Measurements from ENCODE around the gene DNAH6. TPM values are rescaled to one million over a fixed set of nuclear protein-coding genes. Genes with fewer than 3 reads are reported as not detected.

DNAH6 gene
- total RNA-seq, 1 donor from 2014 or later: 0.52 TPM

- TF ChIP-seq, protein P1, sequence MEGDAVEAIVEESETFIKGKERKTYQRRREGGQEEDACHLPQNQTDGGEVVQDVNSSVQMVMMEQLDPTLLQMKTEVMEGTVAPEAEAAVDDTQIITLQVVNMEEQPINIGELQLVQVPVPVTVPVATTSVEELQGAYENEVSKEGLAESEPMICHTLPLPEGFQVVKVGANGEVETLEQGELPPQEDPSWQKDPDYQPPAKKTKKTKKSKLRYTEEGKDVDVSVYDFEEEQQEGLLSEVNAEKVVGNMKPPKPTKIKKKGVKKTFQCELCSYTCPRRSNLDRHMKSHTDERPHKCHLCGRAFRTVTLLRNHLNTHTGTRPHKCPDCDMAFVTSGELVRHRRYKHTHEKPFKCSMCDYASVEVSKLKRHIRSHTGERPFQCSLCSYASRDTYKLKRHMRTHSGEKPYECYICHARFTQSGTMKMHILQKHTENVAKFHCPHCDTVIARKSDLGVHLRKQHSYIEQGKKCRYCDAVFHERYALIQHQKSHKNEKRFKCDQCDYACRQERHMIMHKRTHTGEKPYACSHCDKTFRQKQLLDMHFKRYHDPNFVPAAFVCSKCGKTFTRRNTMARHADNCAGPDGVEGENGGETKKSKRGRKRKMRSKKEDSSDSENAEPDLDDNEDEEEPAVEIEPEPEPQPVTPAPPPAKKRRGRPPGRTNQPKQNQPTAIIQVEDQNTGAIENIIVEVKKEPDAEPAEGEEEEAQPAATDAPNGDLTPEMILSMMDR (conservative IDR thresholded peaks at IDR 0.05; ENCODE audit: low read depth, low read length): no peak
- no peak for DNase-seq (ENCODE audit: low read depth)
These were observed 284.0 kb downstream of the DNAH6 start for GRCh38 chr2:84800194-84800805.

DNA sequence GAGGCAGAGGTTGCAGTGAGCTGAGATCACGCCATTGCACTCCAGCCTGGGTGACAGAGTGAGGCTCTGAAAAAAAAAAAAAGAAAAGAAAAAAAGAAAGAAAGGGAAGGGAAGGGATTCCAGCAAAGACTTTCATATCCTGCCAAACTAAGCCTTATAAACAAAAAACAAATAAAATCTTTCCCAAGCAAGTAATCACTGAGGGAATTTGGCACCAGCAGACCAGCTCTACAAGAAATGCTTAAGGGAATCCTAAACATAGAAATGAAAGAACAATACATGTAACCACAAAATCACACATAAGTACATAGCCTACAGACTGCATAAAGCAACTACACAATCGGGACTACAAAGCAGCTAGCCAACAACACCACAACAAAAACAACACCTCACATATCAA lies 285.5 kb downstream of the DNAH6 start:
- H3K4me3 ChIP-seq (ENCODE audit: low read depth, low read length): no peak overlapping the region
- no peak for DNase-seq (ENCODE audit: low read depth)
- TF ChIP-seq, protein P1 (conservative IDR thresholded peaks at IDR 0.05; ENCODE audit: low read depth, low read length): no peak

More at GRCh38 chr2:84800194-84800805, 284.0 kb downstream of the DNAH6 start:
- H3K4me3 ChIP-seq (ENCODE audit: low read depth, low read length): no peak overlapping the region

GRCh38 chr2:84805250-84805958 lies 289.1 kb downstream of the DNAH6 start:
- no peak overlapping the region for H3K4me3 ChIP-seq (ENCODE audit: low read depth, low read length)
- TF ChIP-seq, protein P1 (conservative IDR thresholded peaks at IDR 0.05; ENCODE audit: low read depth, low read length): no peak
- DNase-seq (ENCODE audit: low read depth): no peak

DNA sequence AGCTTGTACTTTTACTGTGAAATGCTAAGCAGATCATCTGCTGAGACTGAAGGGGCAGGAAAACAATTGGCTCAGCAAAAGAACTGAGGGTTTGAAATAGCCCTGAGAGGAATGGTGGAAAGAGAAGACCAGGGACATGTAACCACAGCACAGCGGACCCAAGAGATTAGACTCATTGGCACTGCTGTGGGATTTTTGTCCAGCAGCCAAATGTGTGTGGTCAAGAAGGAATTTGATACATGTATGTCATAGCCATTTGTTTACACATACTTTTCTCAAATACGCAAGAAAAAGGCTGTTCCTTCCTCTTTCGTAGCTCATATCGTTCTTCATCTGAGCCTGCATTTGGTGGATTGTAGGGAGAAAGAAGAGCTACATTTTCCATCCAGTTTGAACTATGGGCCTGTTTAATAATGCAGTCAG lies 290.8 kb downstream of the DNAH6 start:
- TF ChIP-seq, protein P1 (conservative IDR thresholded peaks at IDR 0.05; ENCODE audit: low read depth, low read length): no peak
- no peak overlapping the region for H3K4me3 ChIP-seq (ENCODE audit: low read depth, low read length)
- DNase-seq (ENCODE audit: low read depth): peak; percentile 16

DNA sequence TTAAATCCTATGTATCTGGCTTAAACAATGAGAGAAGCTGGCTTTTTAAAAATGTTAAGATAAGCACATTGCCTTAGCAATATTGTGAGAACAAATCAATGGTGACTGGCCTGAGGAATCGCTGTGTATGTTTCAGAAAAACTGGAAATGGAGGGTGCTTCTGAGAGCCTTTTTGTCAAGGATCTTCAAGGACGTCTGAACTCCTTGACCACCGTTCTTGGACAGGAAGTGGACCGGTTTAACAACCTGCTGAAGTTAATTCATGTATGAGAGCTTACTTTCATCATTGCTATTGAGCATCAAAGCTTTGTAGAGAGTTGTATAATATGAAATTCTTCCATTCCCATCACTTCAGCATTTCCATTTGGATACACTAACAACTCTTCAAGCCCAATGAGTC lies 292.0 kb downstream of the DNAH6 start:
- H3K4me3 ChIP-seq (ENCODE audit: low read depth, low read length): no peak overlapping the region
- DNase-seq (ENCODE audit: low read depth): no peak
- TF ChIP-seq, protein P1 (conservative IDR thresholded peaks at IDR 0.05; ENCODE audit: low read depth, low read length): no peak

DNA sequence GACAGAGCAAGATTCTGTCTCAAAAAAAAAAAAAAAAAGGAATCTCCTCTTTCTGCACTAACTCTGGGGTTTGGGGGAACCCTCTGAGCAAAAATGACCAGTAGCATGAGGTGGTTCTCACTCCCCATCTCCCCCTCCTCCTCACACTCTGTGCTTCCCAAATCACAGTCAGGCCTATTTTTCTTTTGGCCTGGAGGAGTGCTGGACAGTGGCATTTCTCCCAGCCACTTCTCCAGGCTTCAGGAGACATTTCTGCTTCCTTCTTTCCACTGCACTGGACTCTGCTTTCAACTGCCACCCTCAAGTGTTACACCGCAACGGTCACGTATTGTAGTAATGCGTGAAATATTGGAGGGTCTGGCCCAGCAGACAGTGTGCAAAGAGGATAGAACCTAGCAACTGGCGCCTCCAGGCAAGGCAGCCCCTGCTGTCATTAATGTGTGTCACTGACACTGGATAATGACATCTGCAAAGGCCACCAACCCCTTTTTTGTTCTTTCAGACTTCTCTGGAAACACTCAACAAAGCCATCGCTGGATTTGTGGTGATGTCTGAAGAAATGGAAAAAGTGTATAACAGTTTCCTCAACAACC lies 295.6 kb downstream of the DNAH6 start:
- DNase-seq (ENCODE audit: low read depth): no peak
- no peak overlapping the region for H3K4me3 ChIP-seq (ENCODE audit: low read depth, low read length)
- TF ChIP-seq, protein P1 (conservative IDR thresholded peaks at IDR 0.05; ENCODE audit: low read depth, low read length): no peak
